H1 (cell line): Measurements from ENCODE around the gene LRRC30. TPM values are rescaled to one million over a fixed set of nuclear protein-coding genes. Genes with fewer than 3 reads are reported as not detected.

Experiments used
- CTCF ChIA-PET: fragments of 300-600 bp; sonication (Branson Sonifier 250); formaldehyde crosslinking; loops from one replicate; lab custom pipeline; 2021; ENCODE audit not compliant: partially characterized antibody; lab: Charles Lee
- POLR2A ChIA-PET: fragments of 300-600 bp; sonication (Branson Sonifier 250); formaldehyde crosslinking; loops from one replicate; lab custom pipeline; 2021; ENCODE audit warnings: inconsistent platforms; ENCODE audit not compliant: partially characterized antibody; lab: Charles Lee
- DNase-seq, 2 experiments: peaks; one replicate each; pipeline versions ENCODE4 v3.0.0 to v3.0.0-alpha.2; 2010 to 2022; ENCODE audit warnings: low spot score in 2 of 2, low read depth in 1 of 2, mixed read lengths in 1 of 2
- FAIRE-seq: peaks from 2 replicates; lab custom pipeline; 2011; peaks lifted over from hg19 to GRCh38; lab: Jason Lieb, UNC
- H2AFZ ChIP-seq: 2 replicates; pipeline ENCODE4 v1.8.1; 2012; ENCODE audit warnings: low read length, inconsistent platforms
- H2AK5ac ChIP-seq: 2 replicates; pipeline ENCODE4 v1.6.1; 2013; ENCODE audit warnings: low read depth, low read length
- H2BK120ac ChIP-seq: replicated peaks from 2 replicates; pipeline ENCODE3; 2013; ENCODE audit warnings: low read depth, low read length, inconsistent platforms
- H2BK12ac ChIP-seq: 2 replicates; pipeline ENCODE4 v1.6.1; 2013; ENCODE audit warnings: low read depth, low read length
- H2BK15ac ChIP-seq: 2 replicates; pipeline ENCODE4 v1.6.1; 2013; ENCODE audit warnings: low read length
- H2BK20ac ChIP-seq: 2 replicates; pipeline ENCODE4 v1.6.1; 2013; ENCODE audit warnings: low read length
- H2BK5ac ChIP-seq: 2 replicates; pipeline ENCODE4 v1.6.1; 2013; ENCODE audit warnings: low read depth, low read length
- H3K14ac ChIP-seq: 2 replicates; pipeline ENCODE4 v1.6.1; 2013; ENCODE audit warnings: inconsistent platforms; ENCODE audit not compliant: insufficient read length
- H3K18ac ChIP-seq: 2 replicates; pipeline ENCODE4 v1.6.1; 2013; ENCODE audit warnings: low read length; ENCODE audit errors: extremely low read depth
- H3K23ac ChIP-seq: 2 replicates; pipeline ENCODE4 v1.6.1; 2013; ENCODE audit warnings: inconsistent platforms; ENCODE audit not compliant: insufficient read length
- H3K23me2 ChIP-seq: 2 replicates; pipeline ENCODE4 v1.6.1; 2013; ENCODE audit warnings: low read depth, low read length
- H3K27ac ChIP-seq: 2 replicates; pipeline ENCODE4 v1.6.1; 2011; ENCODE audit warnings: low read depth, low read length, inconsistent platforms
- H3K27me3 ChIP-seq, 4 experiments: replicated peaks in 1 of 4; 1 replicate in 1 of 4; 2 replicates in 3 of 4; pipeline versions ENCODE4 v1.6.1 to v1.8.1; 2011 to 2013; ENCODE audit warnings: low read length in 3 of 4, mild to moderate bottlenecking in 3 of 4, inconsistent platforms in 2 of 4, mixed read lengths in 2 of 4, moderate library complexity in 1 of 4; ENCODE audit not compliant: control insufficient read depth in 3 of 4, insufficient read depth in 3 of 4; ENCODE audit errors: extremely low read depth in 1 of 4
- H3K36me3 ChIP-seq, 4 experiments: 2 replicates each; pipeline versions ENCODE4 v1.6.1 to v1.8.1; 2011 to 2013; ENCODE audit warnings: mild to moderate bottlenecking in 4 of 4, low read length in 3 of 4, moderate library complexity in 2 of 4, control low read depth in 1 of 4, inconsistent platforms in 1 of 4; ENCODE audit not compliant: insufficient read depth in 4 of 4, control insufficient read depth in 2 of 4
- H3K4ac ChIP-seq: replicated peaks from 2 replicates; pipeline ENCODE3; 2013; ENCODE audit warnings: low read length, low read depth, mixed read lengths, inconsistent platforms; ENCODE audit not compliant: insufficient read length
- H3K4me1 ChIP-seq, 4 experiments: replicated peaks in 1 of 4; 1 replicate in 1 of 4; 2 replicates in 3 of 4; pipeline versions ENCODE4 v1.6.1 to v1.8.1; 2011 to 2013; ENCODE audit warnings: low read length in 3 of 4, inconsistent platforms in 2 of 4, mixed read lengths in 1 of 4; ENCODE audit not compliant: insufficient read depth in 4 of 4, control insufficient read depth in 3 of 4
- H3K4me2 ChIP-seq, 2 experiments: 2 replicates each; pipeline versions ENCODE4 v1.6.1 to v1.8.1; 2011 to 2013; ENCODE audit warnings: low read depth in 2 of 2, low read length in 2 of 2, control low read depth in 1 of 2, inconsistent platforms in 1 of 2, mild to moderate bottlenecking in 1 of 2; ENCODE audit not compliant: insufficient read depth in 1 of 2
- H3K4me3 ChIP-seq, 4 experiments: fragments of 200-600, 300-600 bp in 1 of 4; sonication (generic), shearing (Covaris generic), sonication (Bioruptor Twin) in 1 of 4; 2 replicates each; pipeline versions ENCODE4 v1.5.1 to v1.8.1; 2011 to 2016; ENCODE audit warnings: low read length in 4 of 4, low read depth in 3 of 4, control low read depth in 2 of 4, inconsistent platforms in 2 of 4, mild to moderate bottlenecking in 2 of 4, mixed read lengths in 1 of 4, moderate library complexity in 1 of 4; ENCODE audit not compliant: insufficient read depth in 2 of 4; ENCODE audit errors: extremely low read depth in 1 of 4
- H3K56ac ChIP-seq: replicated peaks from 2 replicates; pipeline ENCODE3; 2013; ENCODE audit warnings: low read depth, mild to moderate bottlenecking, mixed read lengths, low read length, inconsistent platforms; ENCODE audit not compliant: insufficient read length
- H3K79me1 ChIP-seq: 2 replicates; pipeline ENCODE4 v1.6.1; 2013; ENCODE audit warnings: low read depth, low read length, control low read depth
- H3K79me2 ChIP-seq, 2 experiments: 2 replicates each; pipeline versions ENCODE4 v1.6.1 to v1.8.1; 2012 to 2013; ENCODE audit warnings: low read length in 2 of 2, mild to moderate bottlenecking in 2 of 2, inconsistent platforms in 1 of 2; ENCODE audit not compliant: insufficient read depth in 2 of 2, control insufficient read depth in 1 of 2
- H3K9ac ChIP-seq, 4 experiments: replicated peaks in 1 of 4; 1 replicate in 1 of 4; 2 replicates in 3 of 4; pipeline versions ENCODE4 v1.6.1 to v1.8.1; 2011 to 2013; ENCODE audit warnings: low read depth in 3 of 4, low read length in 3 of 4, control low read depth in 2 of 4, mild to moderate bottlenecking in 2 of 4, moderate library complexity in 2 of 4, inconsistent platforms in 1 of 4; ENCODE audit errors: extremely low read depth in 1 of 4
- H3K9me3 ChIP-seq, 2 experiments: 2 replicates each; pipeline versions ENCODE4 v1.6.1 to v1.8.1; 2012 to 2013; ENCODE audit warnings: mild to moderate bottlenecking in 2 of 2, moderate library complexity in 2 of 2, control low read depth in 1 of 2, inconsistent platforms in 1 of 2, low read depth in 1 of 2, low read length in 1 of 2, mixed read lengths in 1 of 2; ENCODE audit not compliant: insufficient read depth in 2 of 2
- H4K20me1 ChIP-seq, 2 experiments: replicated peaks in 1 of 2; 2 replicates each; pipeline versions ENCODE3 to v1.8.1; 2011 to 2013; ENCODE audit warnings: inconsistent platforms in 2 of 2, low read length in 2 of 2, mild to moderate bottlenecking in 1 of 2; ENCODE audit not compliant: insufficient read depth in 2 of 2, control insufficient read depth in 1 of 2
- H4K5ac ChIP-seq: 2 replicates; pipeline ENCODE4 v1.6.1; 2013; ENCODE audit warnings: low read length, low read depth, mixed read lengths, inconsistent platforms; ENCODE audit not compliant: insufficient read length
- H4K8ac ChIP-seq: 2 replicates; pipeline ENCODE4 v1.8.0; 2013; ENCODE audit warnings: mild to moderate bottlenecking, moderate library complexity, low read length, inconsistent platforms; ENCODE audit not compliant: insufficient read depth; ENCODE audit errors: extremely low read depth
- H4K91ac ChIP-seq: replicated peaks from 2 replicates; pipeline ENCODE3; 2013; ENCODE audit warnings: low read length, mixed read lengths, inconsistent platforms; ENCODE audit not compliant: insufficient read length
- ASH2L ChIP-seq: fragments of 200-600, 300-600 bp; sonication (generic); IDR thresholded peaks from one replicate; pipeline ENCODE4 v1.7.1; 2017; ENCODE audit warnings: low read length
- CBX8 ChIP-seq: fragments of 300-800, 300-1000 bp; sonication (generic); IDR thresholded peaks from 2 replicates; pipeline ENCODE4 v1.7.1; 2016; ENCODE audit warnings: low read depth, low read length, borderline replicate concordance
- CHD1 ChIP-seq: IDR thresholded peaks from 2 replicates; pipeline ENCODE4 v1.6.1; 2012; ENCODE audit warnings: low read depth, low read length, improper control_type of control experiment
- CTBP2 ChIP-seq: IDR thresholded peaks from 2 replicates; pipeline ENCODE4 v1.7.0; 2011; ENCODE audit warnings: borderline replicate concordance, mild to moderate bottlenecking, moderate library complexity, mixed read lengths, low read length; ENCODE audit not compliant: insufficient read depth, insufficient read length
- MAFK ChIP-seq: IDR thresholded peaks from 2 replicates; pipeline ENCODE4 v1.6.1; 2012; ENCODE audit warnings: low read depth, mild to moderate bottlenecking, improper control_type of control experiment, low read length
- MAX ChIP-seq: IDR thresholded peaks from 2 replicates; pipeline ENCODE4 v1.6.1; 2012; ENCODE audit warnings: inconsistent platforms
- RXRA ChIP-seq: IDR thresholded peaks from 2 replicates; pipeline ENCODE4 v1.6.1; 2011; ENCODE audit warnings: low read depth, mild to moderate bottlenecking, low read length, moderate library complexity; ENCODE audit not compliant: insufficient read depth
- SIN3A ChIP-seq, 2 experiments: IDR thresholded peaks in 1 of 2; conservative IDR thresholded peaks in 1 of 2; 2 replicates each; pipeline ENCODE4 v1.6.1; 2011 to 2012; ENCODE audit warnings: low read length in 2 of 2, improper control_type of control experiment in 1 of 2, low read depth in 1 of 2, mild to moderate bottlenecking in 1 of 2
- SP1 ChIP-seq: IDR thresholded peaks from 2 replicates; pipeline ENCODE4 v1.6.1; 2011; ENCODE audit warnings: low read depth, low read length
- TCF12 ChIP-seq: IDR thresholded peaks from 2 replicates; pipeline ENCODE4 v1.6.1; 2011; ENCODE audit warnings: low read depth, mild to moderate bottlenecking, low read length
- USF2 ChIP-seq: IDR thresholded peaks from 2 replicates; pipeline ENCODE4 v1.6.1; 2011; ENCODE audit warnings: low read length, improper control_type of control experiment
- WGBS, 2 experiments: shearing (Covaris generic) in 1 of 2; methylation state at CpG; one replicate each; pipeline versions ENCODE4 v1.1.6 to v1.1.7; 2013 to 2015; ENCODE audit warnings: low lambda C conversion rate in 2 of 2, mixed read lengths in 2 of 2, inconsistent platforms in 1 of 2, low coverage in 1 of 2, missing lambda C conversion rate in 1 of 2; ENCODE audit not compliant: insufficient replicate concordance in 2 of 2, insufficient coverage in 1 of 2, insufficient read length in 1 of 2; ENCODE audit errors: extremely low coverage in 1 of 2, missing lambda C conversion rate in 1 of 2; 5-methylcytosine and 5-hydroxymethylcytosine counted together
- polyA plus RNA-seq, 7 experiments: library from polyadenylated mRNA; depleted of rRNA in 3 of 7; stranded (reverse) in 5 of 7; unstranded in 2 of 7; fragments of >200 nt in 5 of 7; fragments of 200-250 nt in 2 of 7; gene quantifications; 1 replicate in 5 of 7; 2 replicates in 1 of 7; 4 replicates in 1 of 7; pipeline versions ENCODE4 v1.2.1 to v1.2.3, GENCODE V29; 2011 to 2013; ENCODE audit warnings: missing spikeins in 2 of 7, mixed read lengths in 2 of 7
- total RNA-seq: library from RNA; stranded (reverse); fragmentation: NEBNext Ultra II Directional; extraction: Animal tissue kit (Norgen Biotek cat#: 25700); gene quantifications from 2 replicates; pipeline ENCODE4 v1.2.1, GENCODE V29; 2021

Gene LRRC30
- total and polyA plus RNA-seq, 2 of the 8 experiments (the other 6 are each of a cell fraction or from before 2014, with no cell fraction given), result not detected

DNA sequence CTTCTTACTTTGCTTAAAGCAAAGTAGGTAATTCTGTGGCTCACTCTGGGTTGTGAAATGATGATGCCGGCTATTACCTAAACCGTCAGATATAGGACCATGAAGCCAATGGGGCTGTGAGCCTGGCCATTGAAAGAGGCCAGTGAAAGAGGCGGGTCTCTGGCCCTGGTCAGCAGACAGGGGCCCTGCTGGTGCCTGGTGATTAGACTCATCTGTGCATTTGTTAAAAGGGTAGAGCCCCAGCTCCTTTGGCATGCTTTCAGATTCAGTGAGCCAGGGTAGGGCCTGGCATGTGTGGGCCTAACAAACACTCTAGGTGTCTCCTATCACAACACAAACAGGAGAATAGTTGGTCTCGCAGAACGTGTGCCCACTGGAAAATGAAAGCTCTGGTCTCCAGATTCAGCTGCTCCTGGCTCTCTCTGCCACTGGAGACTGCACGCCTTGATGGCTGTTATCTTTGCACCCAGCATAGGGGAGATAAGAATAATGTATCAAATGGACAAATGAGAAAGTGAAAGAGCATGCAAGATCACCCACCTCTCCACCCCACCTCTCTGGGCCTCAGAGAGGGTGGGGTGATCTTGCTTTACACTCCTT is 6.9 kb downstream of the LRRC30 start:
- no peaks in the 10 kb centered on the region for H3K79me2 ChIP-seq
- H3K79me1 ChIP-seq, result no peaks in the 10 kb centered on the region
- ChIA-PET POLR2A (interaction anchor here (0.7 kb wide), 1 partner anchor 25 kb away, joined by 3 read pairs; no protein-coding TSS in a partner anchor), CTCF (interaction anchor here (1.1 kb wide), 1 partner anchor 11 kb away, joined by 3 read pairs; no protein-coding TSS in a partner anchor)
- H3K56ac ChIP-seq, result no peak overlapping the region
- DNase-seq (no peak), FAIRE-seq (no peak)
- no peak overlapping the region for H2BK12ac ChIP-seq
- H3K9me3 ChIP-seq, result no peaks in the 10 kb centered on the region; a peak in 1 of 4 replicates
- no peak overlapping the region for H2BK120ac ChIP-seq
- H3K27me3 ChIP-seq, result no peaks in the 10 kb centered on the region
- H3K18ac ChIP-seq, result no peak overlapping the region
- no peak overlapping the region for H3K9ac ChIP-seq
- H4K20me1 ChIP-seq, result no peaks in the 10 kb centered on the region
- no peak overlapping the region for H3K4ac ChIP-seq
- H4K5ac ChIP-seq, result no peak overlapping the region
- H3K4me2 ChIP-seq, result no peak overlapping the region
- no peak overlapping the region for H2AK5ac ChIP-seq
- 0 out of 2 replicates have a peak overlapping the region, but pooled peaks have one; percentile 49 for H2AFZ ChIP-seq
- no peak overlapping the region for H2BK5ac ChIP-seq
- H3K14ac ChIP-seq, result no peak overlapping the region
- no peak overlapping the region for H4K8ac ChIP-seq
- no peak overlapping the region for H2BK15ac ChIP-seq
- no peak overlapping the region for H3K27ac ChIP-seq
- WGBS, 2 experiments, result 88% methylated on average over 6 of the region's 6 CpGs; no CpG with 5 or more reads in 1 of the 2 experiments
- no peak overlapping the region for H2BK20ac ChIP-seq
- no peak overlapping the region for H3K23ac ChIP-seq
- no peaks in the 10 kb centered on the region for H3K23me2 ChIP-seq
- H4K91ac ChIP-seq, result no peak overlapping the region
- H3K4me1 ChIP-seq, result no peaks in the 10 kb centered on the region
- no peak overlapping the region for H3K4me3 ChIP-seq
- no peaks in the 10 kb centered on the region for H3K36me3 ChIP-seq
- no peak for TF ChIP-seq CBX8
- no peak for TF ChIP-seq USF2
- TF ChIP-seq CHD1, result no peak
- TF ChIP-seq SP1, result no peak
- no peak for TF ChIP-seq ASH2L
- TF ChIP-seq SIN3A (conservative IDR thresholded peaks at IDR 0.05 in 1 of 2, IDR thresholded peaks at IDR 0.05 in 1 of 2; ENCODE audit: low read depth in 1 of 2, low read length in 2 of 2), result no peak
- no peak for TF ChIP-seq RXRA
- no peak for TF ChIP-seq MAX
- no peak for TF ChIP-seq MAFK
- TF ChIP-seq CTBP2, result no peak
- no peak for TF ChIP-seq TCF12
